ACC112 (cell line): Measurements from ENCODE around the gene SRI.

ENCODE experiments used
- H2AFZ ChIP-seq: fragments of 200-600 bp; sonication (generic); one replicate; pipeline ENCODE4 v1.6.0; 2017; ENCODE audit warnings: antibody characterized with exemption, low read length; ENCODE audit not compliant: unreplicated experiment
- H3K27ac ChIP-seq: fragments of 200-600 bp; sonication (generic); 2 replicates; pipeline ENCODE4 v1.5.1; 2014; ENCODE audit warnings: low read depth, mild to moderate bottlenecking, antibody characterized with exemption, low read length, moderate library complexity
- H3K27me3 ChIP-seq: fragments of 200-600 bp; sonication (generic); 2 replicates; pipeline ENCODE4 v1.6.1; 2014; ENCODE audit warnings: mild to moderate bottlenecking, antibody characterized with exemption, low read length, moderate library complexity, mixed read lengths; ENCODE audit not compliant: insufficient read depth
- H3K36me3 ChIP-seq: fragments of 200-600 bp; sonication (generic); 2 replicates; pipeline ENCODE4 v1.6.1; 2016; ENCODE audit warnings: mild to moderate bottlenecking, antibody characterized with exemption, low read length, moderate library complexity, mixed read lengths; ENCODE audit not compliant: insufficient read depth
- H3K4me1 ChIP-seq: fragments of 200-600 bp; sonication (generic); one replicate; pipeline ENCODE4 v1.6.1; 2016; ENCODE audit warnings: low read length, mixed read lengths; ENCODE audit not compliant: insufficient read depth, unreplicated experiment, control insufficient read depth
- H3K4me3 ChIP-seq: fragments of 200-600 bp; sonication (generic); 2 replicates; pipeline ENCODE4 v1.5.1; 2014; ENCODE audit warnings: mild to moderate bottlenecking, low read depth, low read length
- H3K79me2 ChIP-seq: fragments of 200-600 bp; sonication (generic); one replicate; pipeline ENCODE4 v1.6.0; 2016; ENCODE audit warnings: low read length; ENCODE audit not compliant: control insufficient read depth, unreplicated experiment, insufficient read depth

Gene SRI

DNA sequence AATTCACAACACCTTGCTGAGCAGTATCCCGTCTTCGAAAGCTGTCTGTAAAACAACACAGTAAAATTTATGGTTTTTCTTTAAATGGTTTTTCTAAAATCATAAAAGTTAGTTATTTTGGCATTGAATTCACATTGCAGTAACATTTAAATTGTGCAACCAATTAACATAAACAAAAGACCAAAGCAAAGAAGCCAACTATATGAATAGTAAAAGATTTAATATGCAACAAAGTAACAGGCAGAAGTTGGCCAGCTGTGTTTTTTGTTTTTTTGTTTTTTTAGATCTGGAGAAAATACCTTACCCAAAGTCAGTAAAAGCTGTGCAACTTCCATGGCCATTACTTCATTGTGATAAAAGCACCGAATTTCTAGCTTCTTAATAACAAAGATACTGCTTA is 11.3 kb downstream of the SRI start:
- H3K27me3 ChIP-seq, result no peaks in the 10 kb centered on the region
- H3K79me2 ChIP-seq, result peaks cover 8% of the 10 kb centered on the region
- H3K27ac ChIP-seq, result no peak overlapping the region
- no peak overlapping the region for H3K4me3 ChIP-seq
- no peak overlapping the region for H2AFZ ChIP-seq
- H3K4me1 ChIP-seq, result no peaks in the 10 kb centered on the region
- peaks cover 45% of the 10 kb centered on the region for H3K36me3 ChIP-seq

DNA sequence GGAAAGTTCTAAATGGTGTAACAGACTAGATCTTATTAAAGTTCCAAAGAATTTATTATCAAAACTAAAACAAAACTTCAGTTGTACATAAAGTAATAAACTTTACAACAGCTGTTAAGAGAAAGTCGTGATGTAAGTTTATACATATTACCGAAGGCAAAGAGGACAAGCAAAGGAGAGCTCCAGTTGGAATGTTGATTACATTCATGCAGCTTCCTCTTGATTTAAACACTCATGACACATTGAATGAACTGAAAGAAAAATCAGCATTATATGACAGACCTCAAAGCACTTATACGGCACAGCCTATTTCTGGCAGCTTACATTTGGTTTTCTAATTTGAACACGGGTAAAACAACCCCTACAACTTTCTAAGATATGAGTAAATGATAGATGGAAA is 13.6 kb downstream of the SRI start:
- H2AFZ ChIP-seq, result no peak overlapping the region
- H3K4me1 ChIP-seq, result no peaks in the 10 kb centered on the region
- no peaks in the 10 kb centered on the region for H3K27me3 ChIP-seq
- no peak overlapping the region for H3K4me3 ChIP-seq
- H3K27ac ChIP-seq, result no peak overlapping the region
- H3K36me3 ChIP-seq, result peaks cover 47% of the 10 kb centered on the region
- no peaks in the 10 kb centered on the region for H3K79me2 ChIP-seq

DNA sequence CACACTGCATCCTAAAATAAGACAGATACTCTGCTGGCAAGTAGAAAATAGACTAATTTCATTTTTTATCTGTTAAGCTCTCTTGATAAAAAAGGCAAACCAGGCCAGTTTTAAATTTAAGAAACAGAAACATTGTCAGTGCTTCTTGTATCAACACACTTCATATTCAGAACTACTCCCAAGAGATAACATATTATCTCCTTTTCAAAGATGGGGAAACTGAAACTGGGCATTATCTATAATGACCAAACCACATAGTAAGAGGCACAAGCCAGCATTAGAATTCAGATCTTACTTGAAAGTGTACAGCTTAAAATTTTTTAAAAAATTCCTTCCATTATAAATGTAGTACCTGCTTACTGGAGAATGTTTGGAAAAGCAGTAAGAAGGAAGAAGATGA is 14.7 kb downstream of the SRI start:
- H3K36me3 ChIP-seq, result peaks cover 46% of the 10 kb centered on the region
- no peak overlapping the region for H3K27ac ChIP-seq
- no peaks in the 10 kb centered on the region for H3K79me2 ChIP-seq
- H3K27me3 ChIP-seq, result no peaks in the 10 kb centered on the region
- no peaks in the 10 kb centered on the region for H3K4me1 ChIP-seq
- no peak overlapping the region for H3K4me3 ChIP-seq
- H2AFZ ChIP-seq, result no peak overlapping the region

- H3K4me3 ChIP-seq, result no peak overlapping the region
- no peak overlapping the region for H3K27ac ChIP-seq
- H3K79me2 ChIP-seq, result no peaks in the 10 kb centered on the region
- no peaks in the 10 kb centered on the region for H3K27me3 ChIP-seq
- no peak overlapping the region for H2AFZ ChIP-seq
- H3K4me1 ChIP-seq, result no peaks in the 10 kb centered on the region
- H3K36me3 ChIP-seq, result peaks cover 46% of the 10 kb centered on the region
Measured at GRCh38 chr7:88204525-88205110, 15.2 kb downstream of the SRI start.

GRCh38 chr7:88203401-88203800 is 16.4 kb downstream of the SRI start:
- no peak overlapping the region for H2AFZ ChIP-seq
- H3K4me1 ChIP-seq, result no peaks in the 10 kb centered on the region
- no peaks in the 10 kb centered on the region for H3K27me3 ChIP-seq
- H3K4me3 ChIP-seq, result no peak overlapping the region
- H3K27ac ChIP-seq, result no peak overlapping the region
- H3K79me2 ChIP-seq, result no peaks in the 10 kb centered on the region
- peaks cover 36% of the 10 kb centered on the region for H3K36me3 ChIP-seq

GRCh38 chr7:88202799-88203198 is 17.0 kb downstream of the SRI start:
- H3K79me2 ChIP-seq, result no peaks in the 10 kb centered on the region
- H3K27ac ChIP-seq, result no peak overlapping the region
- no peaks in the 10 kb centered on the region for H3K27me3 ChIP-seq
- H2AFZ ChIP-seq, result no peak overlapping the region
- no peak overlapping the region for H3K4me3 ChIP-seq
- H3K4me1 ChIP-seq, result no peaks in the 10 kb centered on the region
- H3K36me3 ChIP-seq, result peaks cover 30% of the 10 kb centered on the region

DNA sequence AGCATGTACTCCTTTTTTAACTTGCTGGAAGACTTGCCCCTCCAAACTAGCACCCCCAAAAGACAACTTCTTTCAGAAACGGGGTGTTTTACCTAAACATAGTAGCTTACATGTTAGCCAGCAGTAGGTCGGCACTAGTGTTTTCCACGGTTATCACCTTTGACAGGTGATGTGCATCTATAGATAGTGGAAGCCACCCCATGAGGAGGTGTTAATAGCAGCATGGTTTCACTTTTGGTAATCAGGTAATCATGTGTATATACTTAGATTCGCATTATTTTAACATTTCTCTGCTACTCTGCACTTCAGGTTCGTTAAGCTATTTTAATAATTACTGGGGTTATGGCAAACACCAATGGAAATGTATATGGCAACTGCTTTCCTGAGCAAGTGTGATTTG is 17.6 kb downstream of the SRI start:
- H3K36me3 ChIP-seq, result peaks cover 26% of the 10 kb centered on the region
- H3K27ac ChIP-seq, result no peak overlapping the region
- H3K4me1 ChIP-seq, result no peaks in the 10 kb centered on the region
- no peaks in the 10 kb centered on the region for H3K79me2 ChIP-seq
- no peak overlapping the region for H2AFZ ChIP-seq
- H3K27me3 ChIP-seq, result no peaks in the 10 kb centered on the region
- no peak overlapping the region for H3K4me3 ChIP-seq

- H3K79me2 ChIP-seq, result no peaks in the 10 kb centered on the region
- H3K4me3 ChIP-seq, result no peak overlapping the region
- no peaks in the 10 kb centered on the region for H3K27me3 ChIP-seq
- no peaks in the 10 kb centered on the region for H3K4me1 ChIP-seq
- H2AFZ ChIP-seq, result no peak overlapping the region
- H3K36me3 ChIP-seq, result peaks cover 20% of the 10 kb centered on the region
- no peak overlapping the region for H3K27ac ChIP-seq
Measured at GRCh38 chr7:88201305-88201704, 18.5 kb downstream of the SRI start.

DNA sequence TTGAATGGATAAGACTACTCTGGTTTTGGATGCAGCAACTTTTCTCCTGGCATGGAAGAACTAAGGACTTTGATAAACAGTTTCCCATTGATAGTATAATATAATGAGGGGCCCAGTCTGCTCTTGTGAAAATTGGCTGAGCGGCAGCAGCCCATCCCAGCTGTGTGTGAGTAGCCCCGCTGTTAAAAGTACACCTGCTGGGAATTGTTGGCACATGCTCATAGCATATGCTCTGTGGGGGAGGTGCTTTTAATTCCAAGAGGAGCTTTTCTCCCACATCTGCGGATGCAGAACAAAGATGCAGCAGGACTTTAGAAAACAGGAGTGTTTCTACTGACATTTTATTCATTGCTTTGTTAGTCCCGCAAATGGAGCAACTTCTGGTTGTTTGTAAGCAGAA is 19.0 kb downstream of the SRI start:
- no peaks in the 10 kb centered on the region for H3K27me3 ChIP-seq
- H3K79me2 ChIP-seq, result no peaks in the 10 kb centered on the region
- no peak overlapping the region for H3K4me3 ChIP-seq
- H2AFZ ChIP-seq, result no peak overlapping the region
- no peaks in the 10 kb centered on the region for H3K4me1 ChIP-seq
- peaks cover 15% of the 10 kb centered on the region for H3K36me3 ChIP-seq
- H3K27ac ChIP-seq, result no peak overlapping the region

GRCh38 chr7:88200261-88200660 is 19.6 kb downstream of the SRI start:
- Histone ChIP-seq H3K4me1 (no peaks in the 10 kb centered on the region), H3K4me3 (no peak overlapping the region), H3K79me2 (no peaks in the 10 kb centered on the region), H3K27ac (no peak overlapping the region), H3K36me3 (peaks cover 10% of the 10 kb centered on the region), H2AFZ (no peak overlapping the region), H3K27me3 (no peaks in the 10 kb centered on the region)

DNA sequence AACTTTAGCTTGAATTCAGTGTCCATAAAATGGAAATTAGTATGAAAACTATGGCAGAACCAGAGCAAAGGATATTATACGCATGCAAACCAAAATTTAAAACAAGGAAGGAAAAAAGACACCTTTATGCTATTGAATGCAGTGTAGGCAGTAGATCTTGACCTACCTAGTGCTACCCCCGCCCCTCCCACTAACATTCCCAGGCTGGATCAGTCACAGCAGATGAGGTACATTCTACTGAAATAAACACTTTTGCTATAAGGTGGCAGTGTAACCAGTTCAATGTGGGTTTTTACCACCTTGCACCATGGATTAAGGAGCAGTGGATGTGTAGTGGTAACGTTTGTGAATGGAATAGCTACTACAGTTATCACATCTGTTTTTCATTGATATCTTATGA is 27.9 kb downstream of the SRI start:
- Histone ChIP-seq H3K4me3 (no peak overlapping the region), H3K27ac (no peak overlapping the region), H2AFZ (no peak overlapping the region), H3K36me3 (no peaks in the 10 kb centered on the region), H3K4me1 (no peaks in the 10 kb centered on the region), H3K27me3 (no peaks in the 10 kb centered on the region), H3K79me2 (no peaks in the 10 kb centered on the region)
